ENCODE results near the gene SMIM44.

DNA sequence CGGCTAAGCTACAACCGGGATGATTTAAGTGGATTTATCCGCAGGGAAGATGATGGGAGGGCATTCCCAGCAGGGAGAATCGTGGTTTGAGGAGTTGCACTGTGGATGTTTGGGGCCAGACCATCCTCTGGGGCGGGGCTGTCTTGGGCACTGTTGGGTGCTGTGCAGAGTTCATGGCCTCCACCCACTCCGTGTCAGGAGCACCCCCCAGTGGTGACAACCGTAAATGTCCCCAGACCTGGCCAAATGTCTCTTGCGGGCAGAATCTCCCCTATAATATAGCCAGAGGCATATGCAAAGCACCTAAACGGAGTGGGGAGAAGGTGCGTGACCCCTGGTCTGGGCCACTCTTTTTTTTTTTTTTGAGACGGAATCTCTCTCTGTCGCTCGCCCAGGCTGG, 43.2 kb downstream of the SMIM44 start:
- no peak for TF ChIP-seq ZNF8 (CRISPR knock-in tag; IDR thresholded peaks at IDR 0.05)
- TF ChIP-seq, protein P1, sequence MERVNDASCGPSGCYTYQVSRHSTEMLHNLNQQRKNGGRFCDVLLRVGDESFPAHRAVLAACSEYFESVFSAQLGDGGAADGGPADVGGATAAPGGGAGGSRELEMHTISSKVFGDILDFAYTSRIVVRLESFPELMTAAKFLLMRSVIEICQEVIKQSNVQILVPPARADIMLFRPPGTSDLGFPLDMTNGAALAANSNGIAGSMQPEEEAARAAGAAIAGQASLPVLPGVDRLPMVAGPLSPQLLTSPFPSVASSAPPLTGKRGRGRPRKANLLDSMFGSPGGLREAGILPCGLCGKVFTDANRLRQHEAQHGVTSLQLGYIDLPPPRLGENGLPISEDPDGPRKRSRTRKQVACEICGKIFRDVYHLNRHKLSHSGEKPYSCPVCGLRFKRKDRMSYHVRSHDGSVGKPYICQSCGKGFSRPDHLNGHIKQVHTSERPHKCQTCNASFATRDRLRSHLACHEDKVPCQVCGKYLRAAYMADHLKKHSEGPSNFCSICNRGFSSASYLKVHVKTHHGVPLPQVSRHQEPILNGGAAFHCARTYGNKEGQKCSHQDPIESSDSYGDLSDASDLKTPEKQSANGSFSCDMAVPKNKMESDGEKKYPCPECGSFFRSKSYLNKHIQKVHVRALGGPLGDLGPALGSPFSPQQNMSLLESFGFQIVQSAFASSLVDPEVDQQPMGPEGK (CRISPR knock-in tag; IDR thresholded peaks at IDR 0.05; ENCODE audit: borderline replicate concordance): no peak
- TF ChIP-seq CSDC2 (CRISPR knock-in tag; IDR thresholded peaks at IDR 0.05): no peak
- TF ChIP-seq ZC3H10 (CRISPR knock-in tag; IDR thresholded peaks at IDR 0.05): no peak
- TF ChIP-seq TCF4 (CRISPR knock-in tag; IDR thresholded peaks at IDR 0.05; ENCODE audit: borderline replicate concordance): no peak
- no peak for TF ChIP-seq TSHZ2 (CRISPR knock-in tag; IDR thresholded peaks at IDR 0.05)
- TF ChIP-seq, protein P2, sequence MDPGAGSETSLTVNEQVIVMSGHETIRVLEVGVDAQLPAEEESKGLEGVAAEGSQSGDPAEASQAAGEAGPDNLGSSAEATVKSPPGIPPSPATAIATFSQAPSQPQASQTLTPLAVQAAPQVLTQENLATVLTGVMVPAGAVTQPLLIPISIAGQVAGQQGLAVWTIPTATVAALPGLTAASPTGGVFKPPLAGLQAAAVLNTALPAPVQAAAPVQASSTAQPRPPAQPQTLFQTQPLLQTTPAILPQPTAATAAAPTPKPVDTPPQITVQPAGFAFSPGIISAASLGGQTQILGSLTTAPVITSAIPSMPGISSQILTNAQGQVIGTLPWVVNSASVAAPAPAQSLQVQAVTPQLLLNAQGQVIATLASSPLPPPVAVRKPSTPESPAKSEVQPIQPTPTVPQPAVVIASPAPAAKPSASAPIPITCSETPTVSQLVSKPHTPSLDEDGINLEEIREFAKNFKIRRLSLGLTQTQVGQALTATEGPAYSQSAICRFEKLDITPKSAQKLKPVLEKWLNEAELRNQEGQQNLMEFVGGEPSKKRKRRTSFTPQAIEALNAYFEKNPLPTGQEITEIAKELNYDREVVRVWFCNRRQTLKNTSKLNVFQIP (CRISPR knock-in tag; IDR thresholded peaks at IDR 0.05; ENCODE audit: borderline replicate concordance, low read depth): no peak
- TF ChIP-seq PPARA (CRISPR knock-in tag; IDR thresholded peaks at IDR 0.05; ENCODE audit: borderline replicate concordance): no peak
- no peak for TF ChIP-seq CSRNP3 (CRISPR knock-in tag; IDR thresholded peaks at IDR 0.05)
- TF ChIP-seq ARNTL (CRISPR knock-in tag; IDR thresholded peaks at IDR 0.05; ENCODE audit: borderline replicate concordance, low read depth): no peak

Data from SK-N-SH treated with all-trans-retinoic acid at 6 μM for 48 hours (cell line).